SK-N-SH treated with all-trans-retinoic acid at 6 μM for 48 hours (cell line): Measurements from ENCODE around the gene ZCCHC7.

Source experiments
- ATAC-seq: fragments of 200-7000 bp; cut with Tn5 transposase; 3 replicates; pipeline ENCODE4 v1.9.1; 2020; ENCODE audit warnings: mild to moderate bottlenecking, moderate library complexity
- ARNTL ChIP-seq: fragments of 450-650 bp; formaldehyde crosslinking; IDR thresholded peaks from 2 replicates; pipeline ENCODE4 v1.5.0; 2020; ENCODE audit warnings: low read depth, mild to moderate bottlenecking, moderate library complexity, borderline replicate concordance
- BACH2 ChIP-seq: fragments of 250-450 bp; sonication (Bioruptor Pico); IDR thresholded peaks from 2 replicates; pipeline ENCODE4 v1.9.0; 2021; ENCODE audit warnings: mild to moderate bottlenecking, borderline replicate concordance
- CREB5 ChIP-seq: fragments of 250-450 bp; sonication (Bioruptor Pico); IDR thresholded peaks from 2 replicates; pipeline ENCODE4 v1.5.1; 2020; ENCODE audit warnings: low read depth, mild to moderate bottlenecking, moderate library complexity
- CSDC2 ChIP-seq: fragments of 250-450 bp; sonication (Bioruptor Pico); IDR thresholded peaks from 2 replicates; pipeline ENCODE4 v1.5.0; 2020; ENCODE audit warnings: mild to moderate bottlenecking, moderate library complexity
- CSRNP3 ChIP-seq: fragments of 250-450 bp; sonication (Bioruptor Pico); IDR thresholded peaks from 2 replicates; pipeline ENCODE4 v1.5.1; 2021; ENCODE audit warnings: mild to moderate bottlenecking, moderate library complexity
- ESRRG ChIP-seq: fragments of 250-450 bp; sonication (Bioruptor Pico); IDR thresholded peaks from 2 replicates; pipeline ENCODE4 v1.6.1; 2021; ENCODE audit warnings: mild to moderate bottlenecking
- GLIS3 ChIP-seq: fragments of 250-450 bp; sonication (Bioruptor Pico); IDR thresholded peaks from 2 replicates; pipeline ENCODE4 v1.5.0; 2020; ENCODE audit warnings: mild to moderate bottlenecking, moderate library complexity
- ISL1 ChIP-seq: fragments of 250-450 bp; sonication (Bioruptor Pico); IDR thresholded peaks from 2 replicates; pipeline ENCODE4 v2.1.2; 2022; ENCODE audit warnings: mild to moderate bottlenecking, moderate library complexity
- PATZ1 ChIP-seq: fragments of 250-450 bp; sonication (Bioruptor Pico); IDR thresholded peaks from 2 replicates; pipeline ENCODE4 v1.8.0; 2020; ENCODE audit warnings: mild to moderate bottlenecking, moderate library complexity, borderline replicate concordance
- POU6F1 ChIP-seq: fragments of 250-450 bp; sonication (Bioruptor Pico); IDR thresholded peaks from 2 replicates; pipeline ENCODE4 v1.8.0; 2021; ENCODE audit warnings: low read depth, mild to moderate bottlenecking, moderate library complexity, borderline replicate concordance
- PPARA ChIP-seq: fragments of 250-450 bp; sonication (Bioruptor Pico); IDR thresholded peaks from 2 replicates; pipeline ENCODE4 v1.5.0; 2020; ENCODE audit warnings: mild to moderate bottlenecking, borderline replicate concordance
- RARB ChIP-seq: fragments of 250-450 bp; sonication (Bioruptor Pico); IDR thresholded peaks from 2 replicates; pipeline ENCODE4 v1.8.0; 2021; ENCODE audit warnings: mild to moderate bottlenecking, moderate library complexity
- SNAI2 ChIP-seq: fragments of 250-450 bp; sonication (Bioruptor Pico); IDR thresholded peaks from 2 replicates; pipeline ENCODE4 v1.5.0; 2020; ENCODE audit warnings: mild to moderate bottlenecking, moderate library complexity
- TCF4 ChIP-seq: fragments of 250-450 bp; sonication (Bioruptor Pico); IDR thresholded peaks from 2 replicates; pipeline ENCODE4 v1.8.0; 2021; ENCODE audit warnings: mild to moderate bottlenecking, moderate library complexity, borderline replicate concordance
- TOX ChIP-seq: fragments of 250-450 bp; sonication (Bioruptor Pico); IDR thresholded peaks from 2 replicates; pipeline ENCODE4 v1.8.0; 2021; ENCODE audit warnings: mild to moderate bottlenecking, moderate library complexity, borderline replicate concordance
- ZC3H10 ChIP-seq: fragments of 250-450 bp; sonication (Bioruptor Pico); IDR thresholded peaks from 2 replicates; pipeline ENCODE4 v1.5.1; 2021; ENCODE audit warnings: mild to moderate bottlenecking, moderate library complexity
- ZFP3 ChIP-seq: fragments of 250-450 bp; sonication (Bioruptor Pico); IDR thresholded peaks from 2 replicates; pipeline ENCODE4 v1.5.0; 2020; ENCODE audit warnings: mild to moderate bottlenecking, moderate library complexity
- ZFP30 ChIP-seq: fragments of 450-650 bp; formaldehyde crosslinking; IDR thresholded peaks from 2 replicates; pipeline ENCODE4 v1.5.0; 2022; ENCODE audit warnings: mild to moderate bottlenecking, moderate library complexity
- ZNF70 ChIP-seq: fragments of 450-650 bp; formaldehyde crosslinking; IDR thresholded peaks from 2 replicates; pipeline ENCODE4 v1.5.0; 2020; ENCODE audit warnings: mild to moderate bottlenecking, moderate library complexity
- ZNF8 ChIP-seq: fragments of 450-650 bp; formaldehyde crosslinking; IDR thresholded peaks from 2 replicates; pipeline ENCODE4 v1.5.0; 2020; ENCODE audit warnings: mild to moderate bottlenecking, moderate library complexity
- TF ChIP-seq, protein P1 (sequence below): fragments of 250-450 bp; sonication (Bioruptor Pico); IDR thresholded peaks from 2 replicates; pipeline ENCODE4 v1.5.0; 2020; ENCODE audit warnings: mild to moderate bottlenecking, moderate library complexity

Gene ZCCHC7

DNA sequence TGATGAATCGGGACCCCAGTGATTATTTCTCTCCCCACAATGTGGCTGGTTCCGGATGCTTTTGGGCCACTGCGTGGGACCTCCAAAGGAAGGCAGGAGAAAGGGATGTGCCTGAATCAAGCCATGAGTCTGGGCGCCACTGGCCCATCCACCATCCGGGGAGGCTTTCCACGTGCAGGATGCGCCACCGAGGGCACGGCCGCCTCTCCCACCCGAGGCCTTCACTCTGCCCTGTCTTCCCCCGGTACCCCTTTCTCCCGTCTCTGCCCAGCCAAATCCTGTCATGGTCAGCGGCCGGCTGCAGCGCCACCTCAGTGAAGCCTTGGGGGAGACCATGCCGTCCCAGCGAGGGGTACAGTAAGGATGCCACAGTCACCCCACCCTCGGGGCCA is 258.2 kb downstream of the ZCCHC7 start:
- TF ChIP-seq TCF4 (CRISPR knock-in tag) (no peak), CSDC2 (CRISPR knock-in tag) (no peak), ESRRG (CRISPR knock-in tag) (no peak), ZNF70 (CRISPR knock-in tag) (no peak)
- ATAC-seq, result no peak

- TF ChIP-seq CSDC2 (CRISPR knock-in tag) (no peak), ESRRG (CRISPR knock-in tag) (no peak), ZFP30 (CRISPR knock-in tag) (no peak), TOX (CRISPR knock-in tag) (no peak), CSRNP3 (CRISPR knock-in tag) (no peak), CREB5 (CRISPR knock-in tag) (no peak), ZFP3 (no peak), PATZ1 (no peak), ISL1 (no peak), RARB (CRISPR knock-in tag) (no peak), PPARA (no peak), BACH2 (CRISPR knock-in tag) (no peak), ZC3H10 (CRISPR knock-in tag) (no peak), GLIS3 (CRISPR knock-in tag) (no peak), POU6F1 (CRISPR knock-in tag) (no peak)
- TF ChIP-seq, protein P1, sequence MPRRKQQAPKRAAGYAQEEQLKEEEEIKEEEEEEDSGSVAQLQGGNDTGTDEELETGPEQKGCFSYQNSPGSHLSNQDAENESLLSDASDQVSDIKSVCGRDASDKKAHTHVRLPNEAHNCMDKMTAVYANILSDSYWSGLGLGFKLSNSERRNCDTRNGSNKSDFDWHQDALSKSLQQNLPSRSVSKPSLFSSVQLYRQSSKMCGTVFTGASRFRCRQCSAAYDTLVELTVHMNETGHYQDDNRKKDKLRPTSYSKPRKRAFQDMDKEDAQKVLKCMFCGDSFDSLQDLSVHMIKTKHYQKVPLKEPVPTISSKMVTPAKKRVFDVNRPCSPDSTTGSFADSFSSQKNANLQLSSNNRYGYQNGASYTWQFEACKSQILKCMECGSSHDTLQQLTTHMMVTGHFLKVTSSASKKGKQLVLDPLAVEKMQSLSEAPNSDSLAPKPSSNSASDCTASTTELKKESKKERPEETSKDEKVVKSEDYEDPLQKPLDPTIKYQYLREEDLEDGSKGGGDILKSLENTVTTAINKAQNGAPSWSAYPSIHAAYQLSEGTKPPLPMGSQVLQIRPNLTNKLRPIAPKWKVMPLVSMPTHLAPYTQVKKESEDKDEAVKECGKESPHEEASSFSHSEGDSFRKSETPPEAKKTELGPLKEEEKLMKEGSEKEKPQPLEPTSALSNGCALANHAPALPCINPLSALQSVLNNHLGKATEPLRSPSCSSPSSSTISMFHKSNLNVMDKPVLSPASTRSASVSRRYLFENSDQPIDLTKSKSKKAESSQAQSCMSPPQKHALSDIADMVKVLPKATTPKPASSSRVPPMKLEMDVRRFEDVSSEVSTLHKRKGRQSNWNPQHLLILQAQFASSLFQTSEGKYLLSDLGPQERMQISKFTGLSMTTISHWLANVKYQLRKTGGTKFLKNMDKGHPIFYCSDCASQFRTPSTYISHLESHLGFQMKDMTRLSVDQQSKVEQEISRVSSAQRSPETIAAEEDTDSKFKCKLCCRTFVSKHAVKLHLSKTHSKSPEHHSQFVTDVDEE, result no peak
- no peak for ATAC-seq
These were observed 259.5 kb downstream of the ZCCHC7 start for GRCh38 chr9:37379835-37380234.

- no peak for ATAC-seq
- no peak for TF ChIP-seq ISL1
- TF ChIP-seq SNAI2 (CRISPR knock-in tag), result no peak
- TF ChIP-seq ARNTL (CRISPR knock-in tag), result no peak
- no peak for TF ChIP-seq TCF4 (CRISPR knock-in tag)
- no peak for TF ChIP-seq POU6F1 (CRISPR knock-in tag)
- TF ChIP-seq ZNF8 (CRISPR knock-in tag), result no peak
- TF ChIP-seq CSRNP3 (CRISPR knock-in tag), result no peak
- TF ChIP-seq BACH2 (CRISPR knock-in tag), result no peak
- TF ChIP-seq ZC3H10 (CRISPR knock-in tag), result no peak
- no peak for TF ChIP-seq CSDC2 (CRISPR knock-in tag)
- TF ChIP-seq, protein P1, result no peak
- TF ChIP-seq ZFP30 (CRISPR knock-in tag), result no peak
- TF ChIP-seq ZNF70 (CRISPR knock-in tag), result no peak
- no peak for TF ChIP-seq RARB (CRISPR knock-in tag)
These were observed 260.2 kb downstream of the ZCCHC7 start for GRCh38 chr9:37380570-37380969.
